Glomerular visceral epithelial cell (primary cell): ENCODE data around the gene NUP98.
A peak's percentile ranks its signal among the peaks of the same experiment; 100 is the strongest.
"Not testable (repeated sequence)": the region's sequence is repeated elsewhere in the genome, so short reads cannot be mapped to it uniquely, and the experiment has no call there.

Experiments
- DNase-seq: peaks from one replicate; pipeline ENCODE4 v3.0.0-alpha.2; 2016; ENCODE audit errors: extremely low spot score

Gene NUP98

DNA sequence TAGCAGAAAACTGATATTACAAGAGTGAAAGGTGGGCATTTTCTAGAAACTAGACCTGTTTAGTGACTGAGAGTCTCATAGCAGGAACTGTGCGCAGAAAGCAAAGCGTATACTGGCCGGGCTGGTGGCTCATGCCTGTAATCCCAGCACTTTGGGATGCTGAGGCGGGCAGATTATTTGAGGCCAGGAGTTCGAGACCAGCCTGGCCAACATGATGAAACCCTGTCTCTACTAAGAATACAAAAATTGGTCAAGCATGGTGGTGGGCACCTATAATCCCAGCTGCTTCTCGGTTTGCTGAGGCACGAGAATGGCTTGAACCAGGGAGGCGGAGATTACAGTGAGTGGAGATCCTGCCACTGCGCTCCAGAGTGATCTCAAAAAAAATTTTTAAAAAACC lies 1.8 kb upstream of the NUP98 start:
- DNase-seq, result no peak

DNA sequence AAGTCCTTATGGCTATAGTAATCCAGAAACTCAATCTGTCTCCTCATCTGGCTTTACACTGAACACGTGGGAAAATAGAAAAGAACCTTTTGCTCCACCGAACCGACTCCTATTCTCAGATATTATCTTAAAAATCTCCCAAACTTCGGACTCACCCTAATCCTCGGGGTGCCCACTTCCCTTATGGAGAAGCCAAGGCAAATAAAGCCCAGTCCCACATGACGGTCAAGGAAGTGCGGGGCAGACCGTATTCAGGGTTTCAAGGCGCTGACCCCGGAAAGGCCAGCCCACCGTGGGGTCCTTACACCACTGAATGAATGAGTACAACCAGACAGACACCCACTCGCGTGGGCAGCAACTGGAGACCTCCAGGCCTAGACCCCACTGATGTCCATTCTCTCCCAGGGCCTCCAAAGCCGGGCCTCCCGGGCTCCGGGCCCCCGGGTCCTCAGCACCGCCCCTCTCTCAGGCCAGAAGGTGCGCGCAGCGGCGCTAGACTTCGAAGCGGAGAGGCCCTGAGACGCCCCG lies 489 bp downstream of the NUP98 start:
- no peak for DNase-seq

DNA sequence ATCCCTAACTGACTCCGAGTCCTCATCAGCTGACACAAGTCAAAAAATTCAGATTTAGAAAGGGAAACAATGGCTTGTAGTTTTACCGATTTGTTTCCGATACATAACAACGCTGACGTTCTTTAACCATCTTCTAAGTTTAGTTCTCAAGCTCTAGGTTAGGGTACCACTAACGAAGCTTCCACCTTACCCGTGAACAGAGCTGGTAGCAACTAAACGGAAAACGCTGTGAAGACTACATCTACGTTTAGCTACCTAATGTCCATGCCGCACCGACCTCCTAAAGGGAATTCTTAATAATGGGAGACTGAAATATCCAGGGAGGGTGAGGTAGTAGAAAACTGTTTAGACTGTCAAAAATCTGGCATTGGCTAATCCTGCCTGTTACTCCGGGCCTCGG lies 1.0 kb downstream of the NUP98 start:
- peak; percentile 5 for DNase-seq

DNA sequence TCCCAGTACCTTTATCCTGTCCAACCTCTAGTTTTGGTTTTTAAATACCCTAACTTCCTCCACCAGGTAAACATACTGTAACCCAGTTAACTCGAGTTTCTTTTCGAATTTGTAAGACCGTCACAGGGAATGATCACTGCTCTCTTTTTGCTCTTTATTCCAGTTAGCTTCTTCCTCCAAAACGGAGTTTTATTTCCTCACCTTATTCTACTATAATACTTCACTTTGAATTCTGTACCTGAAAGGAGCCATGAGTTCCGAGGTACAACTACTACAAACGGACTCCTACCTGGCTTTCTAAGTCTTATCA lies 1.4 kb downstream of the NUP98 start:
- no peak for DNase-seq

DNA sequence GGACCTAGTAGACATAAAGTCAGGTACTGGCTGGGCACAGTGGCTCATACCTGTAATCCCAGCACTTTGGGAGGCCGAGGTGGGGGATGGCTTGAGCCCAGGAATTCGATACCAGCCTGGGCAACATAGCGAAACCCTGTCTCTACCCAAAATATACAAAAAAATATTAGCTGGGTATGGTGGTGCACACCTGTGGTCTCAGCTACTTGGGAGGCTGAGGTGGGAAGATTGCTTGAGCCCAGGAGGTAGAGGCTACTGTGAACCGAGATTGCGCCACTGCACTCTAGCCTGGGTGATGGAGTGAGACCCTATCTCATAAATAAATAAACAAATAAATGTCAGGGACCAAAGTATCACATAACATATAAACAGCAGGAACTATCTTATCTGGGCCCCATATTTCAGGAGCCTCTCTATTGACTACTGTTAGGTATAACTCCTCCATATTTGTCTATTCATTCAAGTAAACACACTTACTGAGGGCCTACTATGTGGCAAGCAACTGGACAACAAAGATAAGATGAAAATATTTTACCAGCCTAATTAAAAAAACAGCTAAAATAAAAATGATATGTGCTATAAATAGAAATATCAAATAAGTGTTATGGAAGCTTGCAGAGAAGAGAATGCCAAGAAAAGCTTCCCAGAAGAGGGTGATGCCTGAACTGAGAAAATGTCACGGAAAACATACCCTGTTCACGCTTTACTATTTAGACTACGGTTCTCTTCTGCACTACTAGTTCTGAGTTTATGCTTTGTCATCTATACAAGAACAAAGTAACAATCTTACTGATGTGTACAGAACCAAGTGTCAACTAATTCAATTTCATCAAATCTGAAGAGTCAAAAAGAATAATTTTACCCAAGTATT lies 2.0 kb downstream of the NUP98 start:
- DNase-seq, result no peak

DNA sequence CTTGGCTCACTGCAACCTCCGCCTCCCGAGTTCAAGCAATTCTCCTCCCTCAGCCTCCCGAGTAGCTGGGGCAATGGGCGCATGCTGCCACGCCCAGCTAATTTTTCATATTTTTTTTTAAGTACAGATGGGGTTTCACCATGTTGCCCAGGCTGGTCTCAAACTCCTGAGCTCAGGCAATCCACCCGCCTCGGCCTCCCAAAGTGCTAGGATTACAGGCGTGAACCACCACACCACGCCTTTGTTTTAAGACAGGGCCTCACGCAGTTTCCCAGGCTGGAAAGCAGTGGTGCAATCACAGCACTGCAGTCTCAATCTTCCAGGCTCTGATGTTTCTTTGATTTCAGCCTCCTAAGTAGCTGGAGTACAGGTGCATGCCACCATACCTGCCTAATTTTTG lies 3.0 kb downstream of the NUP98 start:
- not testable (repeated sequence) for DNase-seq

DNA sequence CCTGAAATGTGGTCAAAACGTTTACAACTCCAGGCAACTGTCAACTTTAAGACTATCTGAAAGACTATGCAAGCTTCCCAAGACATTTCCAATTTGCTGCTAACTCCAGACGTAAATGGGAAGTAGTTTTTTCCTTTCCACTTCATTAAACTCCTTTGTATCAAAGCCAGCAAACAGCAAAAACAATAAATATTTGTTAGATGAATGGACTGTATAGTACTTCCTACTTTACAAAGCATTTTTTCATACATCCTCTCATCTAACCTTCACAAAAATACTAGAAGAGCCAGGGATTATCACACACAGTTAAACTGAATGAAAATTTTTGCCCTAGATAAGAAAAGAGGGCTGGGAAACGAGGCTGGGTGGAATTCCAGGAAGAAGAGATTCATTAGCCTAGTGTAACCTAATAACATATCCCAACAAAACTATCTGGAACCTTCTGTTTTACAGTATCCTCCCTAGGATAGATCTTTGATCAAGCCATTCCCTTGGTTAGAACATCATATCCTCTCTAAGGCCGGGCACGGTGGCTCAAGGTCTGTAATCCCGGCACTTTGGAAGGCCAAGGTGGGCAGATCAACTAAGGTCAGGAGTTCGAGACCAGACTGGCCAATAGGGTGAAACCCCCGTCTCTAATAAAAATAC lies 10.4 kb downstream of the NUP98 start:
- no peak for DNase-seq

DNA sequence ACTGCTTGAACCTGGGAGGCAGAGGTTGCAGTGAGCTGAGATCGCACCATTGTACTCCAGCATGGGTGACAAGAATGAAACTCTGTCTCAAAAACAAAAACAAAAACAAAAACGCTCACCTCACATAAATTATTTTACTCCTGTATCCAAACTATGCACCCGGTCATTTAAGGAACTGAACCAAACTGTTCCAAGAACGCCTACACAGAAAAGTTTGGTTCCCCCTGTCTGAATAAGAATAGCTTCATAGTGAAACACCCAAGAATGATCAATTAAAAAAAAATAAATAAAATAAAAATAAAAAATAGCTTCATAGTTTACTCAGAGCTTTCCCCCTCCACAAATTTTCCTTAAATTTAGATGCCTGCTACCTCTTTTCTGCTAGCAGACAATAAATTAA lies 13.7 kb downstream of the NUP98 start:
- DNase-seq, result no peak

DNA sequence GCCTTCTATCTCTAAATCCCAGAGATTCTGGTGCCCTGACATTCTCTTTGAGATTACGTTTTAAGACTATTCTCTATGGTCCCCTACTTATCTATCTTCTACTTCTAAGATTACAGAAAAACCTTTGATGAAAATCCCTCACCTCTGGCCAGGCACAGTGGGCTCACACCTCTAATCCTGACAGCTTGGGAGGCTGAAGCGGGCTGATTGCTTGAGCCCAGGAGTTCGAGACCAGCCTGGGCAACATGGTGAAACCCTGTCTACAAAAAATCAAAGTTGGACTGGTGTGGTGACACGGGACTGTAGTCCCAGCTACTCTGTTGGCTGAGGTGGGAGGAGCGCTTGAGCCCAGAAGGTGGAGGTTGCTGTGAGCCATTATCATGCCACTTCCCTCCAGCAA lies 14.4 kb downstream of the NUP98 start:
- DNase-seq, result no peak

DNA sequence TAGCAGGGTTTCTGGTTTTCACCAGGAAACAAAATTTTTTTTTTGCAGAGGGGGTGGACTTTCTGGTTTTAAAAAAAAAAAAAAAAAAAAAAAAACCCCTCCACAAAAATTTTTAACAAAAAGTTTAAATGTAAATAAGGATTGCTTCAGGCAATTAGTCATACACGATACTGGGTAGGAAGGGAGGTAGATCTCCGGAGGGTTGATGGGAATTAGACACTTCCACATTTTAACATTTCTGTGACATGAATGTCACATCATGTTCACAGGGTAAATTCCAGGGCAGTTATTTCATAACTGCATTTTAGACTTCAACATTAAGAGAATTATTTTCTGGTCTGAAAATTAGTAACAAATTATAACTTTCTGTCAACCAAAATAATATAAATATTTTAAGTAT lies 15.9 kb downstream of the NUP98 start:
- DNase-seq, result no peak

DNA sequence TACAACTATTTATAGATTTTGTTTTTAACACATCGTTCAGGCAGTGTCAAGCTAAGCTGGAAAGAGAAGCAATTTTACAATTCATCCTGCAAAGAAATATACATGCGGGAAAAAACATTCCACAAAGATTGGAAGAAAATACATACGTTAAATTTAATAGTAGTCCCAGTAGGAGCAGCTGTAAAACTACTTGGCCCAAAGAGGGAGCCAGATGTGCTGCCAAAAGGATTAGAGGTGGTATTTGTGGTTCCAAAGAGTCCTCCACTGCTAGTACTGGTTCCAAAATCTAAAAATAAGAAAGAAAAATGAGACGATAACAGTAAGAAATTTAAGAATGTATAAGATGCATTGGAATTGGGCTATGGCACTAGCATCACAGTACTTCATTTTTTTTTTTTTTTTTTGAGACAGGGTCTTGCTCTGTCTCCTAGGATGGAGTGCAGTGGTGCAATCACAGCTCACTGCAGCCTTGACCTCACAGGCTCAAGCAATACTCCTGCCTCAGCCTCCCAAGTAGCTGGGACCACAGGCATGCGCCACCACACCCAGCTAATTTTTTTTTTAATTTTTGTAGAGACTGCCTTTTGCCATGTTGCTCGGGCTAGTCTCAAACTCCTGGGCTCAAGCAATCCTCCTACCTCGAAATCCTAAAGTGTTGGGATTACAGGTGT lies 21.5 kb downstream of the NUP98 start:
- no peak for DNase-seq

DNA sequence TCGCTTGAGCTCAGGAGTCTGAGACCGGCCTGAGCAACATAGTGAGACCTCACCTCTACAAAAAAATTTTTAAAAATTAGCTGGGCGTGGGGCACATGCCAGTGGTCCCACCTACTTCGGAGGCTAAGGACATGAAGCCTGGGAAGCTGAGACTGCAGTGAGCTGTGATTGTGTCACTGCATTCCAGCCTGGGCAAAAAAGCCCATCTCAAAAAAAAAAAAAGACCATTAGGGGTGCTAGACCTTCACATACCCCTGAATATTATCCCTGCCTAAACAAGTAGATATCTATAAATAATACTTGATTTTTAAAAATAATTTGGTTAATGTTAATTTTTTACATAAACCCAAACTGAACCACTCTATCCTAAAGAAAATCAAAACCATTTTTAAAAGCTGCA lies 24.2 kb downstream of the NUP98 start:
- no peak for DNase-seq

DNA sequence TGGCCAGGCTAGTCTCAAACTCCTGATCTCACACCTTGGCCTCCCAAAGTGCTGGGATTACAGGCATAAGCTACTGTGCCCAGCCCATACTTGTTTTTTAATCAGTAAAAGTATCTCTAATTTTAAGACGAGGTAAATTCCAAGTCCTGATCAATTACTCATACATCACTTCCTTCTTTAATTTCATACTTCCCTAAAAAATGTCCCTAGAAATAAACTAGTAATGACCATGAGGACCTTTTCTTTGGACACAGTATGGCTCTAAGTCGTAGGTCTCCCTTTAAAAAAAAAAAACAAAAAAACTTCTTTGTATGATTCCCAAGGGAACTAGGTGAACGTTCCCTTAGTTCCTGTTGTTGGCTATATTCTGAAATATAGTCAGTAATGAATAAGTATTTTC lies 29.8 kb downstream of the NUP98 start:
- DNase-seq, result no peak

DNA sequence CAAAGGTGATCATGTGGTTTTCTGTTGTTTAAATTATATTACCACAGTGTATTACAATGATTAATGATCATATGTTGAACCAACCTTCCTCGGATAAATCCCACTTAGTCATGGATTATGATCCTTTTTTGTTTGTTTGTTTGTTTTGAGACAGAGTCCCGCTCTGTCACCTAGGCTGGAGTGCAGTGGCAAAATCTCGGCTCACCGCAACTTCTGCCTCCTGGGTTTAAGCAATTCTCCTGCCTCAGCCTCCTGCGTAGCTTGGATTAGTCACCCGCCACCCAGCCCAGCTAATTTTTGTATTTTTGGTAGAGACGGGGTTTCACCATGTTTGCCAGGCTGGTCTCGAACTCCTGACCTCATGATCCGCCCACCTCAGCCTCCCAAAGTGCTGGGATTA lies 30.5 kb downstream of the NUP98 start:
- not testable (repeated sequence) for DNase-seq

DNA sequence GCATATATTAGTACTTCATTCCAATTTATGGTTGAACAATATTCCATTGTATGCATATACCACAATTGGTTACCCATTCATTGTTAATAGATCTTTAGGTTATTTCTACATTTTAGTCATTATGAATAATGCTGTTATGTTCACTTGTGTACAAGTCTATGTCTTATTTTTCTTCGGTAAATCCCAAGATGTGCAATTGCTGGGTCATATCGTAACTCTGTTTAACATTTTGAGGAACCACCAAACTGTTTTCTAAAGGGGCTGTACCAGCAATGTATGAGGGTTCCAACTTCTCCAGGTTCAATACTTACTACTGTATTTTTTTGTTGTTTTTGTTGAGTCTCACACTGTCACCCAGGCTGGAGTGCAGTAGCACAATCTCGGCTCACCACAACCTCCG lies 33.1 kb downstream of the NUP98 start:
- no peak for DNase-seq

DNA sequence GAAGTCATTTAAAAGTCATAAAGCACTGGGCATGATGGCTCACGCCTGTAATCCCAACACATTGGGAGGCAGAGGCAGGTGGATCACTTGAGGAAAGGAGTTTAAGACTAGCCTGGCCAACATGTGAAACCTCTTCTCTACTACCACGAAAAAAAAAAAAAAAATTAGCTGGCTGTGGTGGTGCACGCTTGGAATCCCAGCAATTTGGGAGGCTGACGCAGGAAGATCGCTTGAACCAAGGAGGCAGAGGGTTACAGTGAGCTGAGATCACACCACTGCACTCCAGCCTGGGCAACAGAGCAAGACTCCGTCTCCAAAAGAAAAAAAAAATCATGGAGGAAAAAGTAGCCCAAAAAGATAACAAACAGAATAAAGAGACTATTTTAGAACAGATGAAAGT lies 42.2 kb downstream of the NUP98 start:
- DNase-seq, result no peak

DNA sequence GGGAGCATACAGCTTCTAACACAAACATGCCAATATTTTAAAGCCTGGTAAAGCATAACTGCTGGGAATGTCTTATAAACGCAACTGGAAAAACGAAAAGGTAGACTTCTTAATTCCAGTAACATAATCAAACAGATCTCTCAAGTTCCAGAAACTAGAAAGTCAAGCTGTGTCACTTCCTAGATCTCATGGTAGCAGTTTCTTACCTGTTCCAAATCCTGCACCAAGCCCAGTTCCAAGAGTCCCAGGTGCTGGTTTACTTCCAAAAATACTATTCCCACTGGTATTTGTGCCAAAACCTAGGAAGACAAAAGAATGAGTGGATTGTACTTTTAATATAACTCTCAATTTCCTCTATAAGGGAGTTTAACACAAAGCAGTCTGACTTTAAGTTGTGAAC lies 44.2 kb downstream of the NUP98 start:
- DNase-seq, result no peak

DNA sequence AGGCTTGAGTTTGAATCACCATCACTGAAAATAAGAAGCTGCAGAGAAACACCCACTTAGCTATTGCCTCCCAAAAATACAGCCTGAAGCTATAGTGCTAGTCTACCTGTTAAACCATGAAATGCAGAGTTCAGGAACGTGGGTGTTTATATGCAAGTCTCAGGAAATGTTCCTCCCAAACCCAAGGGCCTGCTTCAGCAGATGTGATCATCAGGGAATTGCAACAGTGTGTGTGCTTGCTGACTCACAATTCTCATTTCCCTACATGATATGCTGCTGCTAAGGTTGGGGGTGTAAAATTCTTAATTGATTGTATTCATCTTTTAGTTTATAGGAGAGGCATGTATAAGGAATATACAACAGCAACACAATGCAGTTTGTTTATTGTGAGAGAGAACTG lies 49.6 kb downstream of the NUP98 start:
- peak; percentile 2 for DNase-seq

DNA sequence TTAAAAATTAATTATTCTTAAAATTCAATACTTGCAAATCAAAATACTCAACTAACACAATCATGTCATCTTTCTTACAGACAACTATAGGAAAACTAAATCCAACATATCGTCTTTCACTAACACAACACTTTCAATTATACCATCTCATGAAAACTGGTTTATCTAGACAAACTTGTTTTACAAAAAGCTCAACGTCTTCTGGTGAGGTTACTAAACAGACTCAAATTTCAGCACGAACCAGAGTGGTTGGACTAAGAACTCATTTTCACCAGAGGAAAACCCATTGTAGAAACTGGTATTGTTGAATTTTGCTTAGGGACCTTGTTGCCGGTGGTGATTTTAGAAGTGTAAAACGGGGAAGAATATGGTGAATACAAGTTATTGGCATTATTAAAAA lies 52.2 kb downstream of the NUP98 start:
- DNase-seq, result no peak

DNA sequence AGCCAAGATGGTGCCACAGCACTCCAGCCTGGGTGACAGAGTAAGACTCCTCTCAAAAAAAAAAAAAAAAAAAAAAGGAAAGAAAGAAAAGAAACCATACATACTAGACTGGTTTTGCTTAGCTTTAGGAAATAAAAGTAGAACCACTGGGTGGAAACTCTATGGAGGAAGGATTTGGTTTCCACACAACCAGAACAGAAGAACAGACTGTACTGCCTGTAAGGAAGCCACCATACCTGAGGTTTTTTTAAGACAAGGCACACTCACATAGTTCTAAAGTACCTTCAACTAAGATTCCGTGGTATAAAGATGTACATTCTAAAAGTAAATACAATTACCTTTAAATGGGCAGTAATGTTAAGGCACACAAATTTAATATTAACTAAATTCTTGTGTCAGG lies 58.6 kb downstream of the NUP98 start:
- no peak for DNase-seq

DNA sequence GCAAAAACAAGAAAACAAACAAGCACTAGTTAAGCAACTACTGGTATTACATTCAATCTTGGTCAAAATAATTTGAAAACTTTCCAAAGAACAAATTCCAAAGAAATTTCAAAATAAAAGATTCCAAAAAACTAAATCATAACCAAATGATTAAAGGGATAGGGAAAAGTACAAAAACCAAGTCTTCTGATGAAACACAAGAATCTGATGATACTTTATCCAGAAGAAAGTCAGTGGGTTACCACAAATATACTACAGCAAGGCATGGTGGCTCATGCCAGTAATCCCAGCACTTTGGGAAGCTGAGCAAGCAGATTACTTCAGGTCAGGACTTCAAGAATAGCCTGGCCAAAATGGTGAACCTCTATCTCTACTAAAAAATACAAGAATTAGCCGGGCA lies 59.1 kb downstream of the NUP98 start:
- DNase-seq, result no peak

DNA sequence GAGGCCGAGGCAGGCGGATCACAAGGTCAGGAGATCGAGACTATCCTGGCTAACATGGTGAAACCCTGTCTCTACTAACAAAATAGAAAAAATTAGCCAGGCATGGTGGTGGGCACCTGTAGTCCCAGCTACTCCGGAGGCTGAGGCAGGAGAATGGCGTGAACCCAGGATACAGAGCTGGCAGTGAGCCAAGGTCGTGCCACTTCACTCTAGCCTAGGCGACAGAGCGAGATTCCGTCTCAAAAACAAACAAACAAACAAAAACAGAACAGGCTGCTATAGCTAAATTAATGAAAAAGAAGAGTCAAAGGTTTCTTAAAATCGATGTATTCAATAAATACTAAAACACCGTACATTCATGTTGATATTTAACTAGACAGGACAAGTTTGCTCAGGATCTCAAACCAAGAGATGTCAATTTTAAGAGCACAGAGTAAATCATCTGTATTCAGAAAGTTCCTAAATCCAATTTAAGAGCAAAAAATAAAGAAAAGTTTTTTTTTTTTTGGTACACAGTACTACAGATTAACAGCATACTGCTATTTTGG lies 59.9 kb downstream of the NUP98 start:
- DNase-seq, result no peak

DNA sequence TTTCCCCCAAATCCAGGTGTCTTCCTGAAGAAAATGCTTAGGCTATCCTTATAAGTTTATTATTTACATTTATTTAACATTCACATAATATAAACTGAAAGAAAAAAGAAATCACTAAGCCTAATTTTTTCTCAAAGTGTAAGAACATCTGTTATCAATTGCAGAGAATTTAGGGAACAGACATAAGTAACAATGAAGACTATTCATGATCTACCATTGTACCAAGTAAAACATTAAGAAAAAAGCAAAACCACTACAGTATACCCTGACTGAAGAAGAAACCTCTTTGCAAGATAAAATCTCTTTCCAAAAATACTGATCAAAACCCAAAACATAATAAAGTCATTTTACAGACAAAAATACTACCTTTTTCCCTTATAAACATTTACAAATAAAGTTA lies 60.5 kb downstream of the NUP98 start:
- no peak for DNase-seq
